Measurements from ENCODE around the gene PPDPF. TPM values are rescaled to one million over a fixed set of nuclear protein-coding genes. Genes with fewer than 3 reads are reported as not detected.

The PPDPF gene
- total RNA-seq, 1 experiment from 2014 or later: 243 TPM

- Histone ChIP-seq H3F3A (ENCODE audit: insufficient read depth, low read depth) (peaks cover 33% of the 10 kb centered on the region; the same call in 1 of the 2 replicates), H4K20me1 (ENCODE audit: insufficient read depth) (no peaks in the 10 kb centered on the region), H3K4me1 (replicated peaks; ENCODE audit: insufficient read depth) (peaks cover 62% of the 10 kb centered on the region), H3K27ac (no peak overlapping the region), H3K79me2 (ENCODE audit: low read depth) (no peaks in the 10 kb centered on the region), H3K36me3 (ENCODE audit: low read depth) (no peaks in the 10 kb centered on the region), H3K27me3 (ENCODE audit: insufficient read depth, low read depth) (no peaks in the 10 kb centered on the region), H3K4me2 (no peak overlapping the region), H2AFZ (no peak overlapping the region), H3K9me2 (ENCODE audit: insufficient read depth) (no peaks in the 10 kb centered on the region), H3K9me3 (ENCODE audit: insufficient read depth, low read depth) (no peaks in the 10 kb centered on the region), H3K4me3 (no peak overlapping the region)
- intact Hi-C loops (cut with micrococcal nuclease; ENCODE audit: unreplicated experiment): no loop called here
- TF ChIP-seq EZH2 (IDR thresholded peaks at IDR 0.05; ENCODE audit: low read depth) (no peak), CTCF (conservative IDR thresholded peaks at IDR 0.05) (no peak)
- ChIA-PET CTCF (no interaction called here), POLR2A (ENCODE audit: unreplicated experiment) (interaction anchor here (0.6 kb wide), 1 partner anchor 434 kb away, joined by 5 read pairs; the partner anchor contains the start of gene PRPF6)
- DNase-seq: no peak
- BruUV-seq (replicated peaks): no TSS peak
Observed at GRCh38 chr20:63546956-63547724, 26.6 kb downstream of the PPDPF start.

- no peak within 1 kb of the TSS for H3K27ac ChIP-seq
- DNase-seq: no peak
- TF ChIP-seq EZH2 (IDR thresholded peaks at IDR 0.05; ENCODE audit: low read depth) (no peak), CTCF (conservative IDR thresholded peaks at IDR 0.05) (no peak)
- CTCF ChIA-PET: no interaction called here
- H3K79me2 ChIP-seq (ENCODE audit: low read depth): no peaks in the 10 kb centered on the region
- no peak within 1 kb of the TSS for H2AFZ ChIP-seq
- no peaks in the 10 kb centered on the region for H4K20me1 ChIP-seq (ENCODE audit: insufficient read depth)
- H3K36me3 ChIP-seq (ENCODE audit: low read depth): no peaks in the 10 kb centered on the region
- peaks cover 40% of the 10 kb centered on the region; the same call in 1 of the 2 replicates for H3F3A ChIP-seq (ENCODE audit: insufficient read depth, low read depth)
- peaks cover 64% of the 10 kb centered on the region for H3K4me1 ChIP-seq (replicated peaks; ENCODE audit: insufficient read depth)
- BruUV-seq (replicated peaks): no TSS peak
- peak within 1 kb of the TSS; percentile 7; the same call in 1 of the 2 replicates for H3K4me2 ChIP-seq
- H3K27me3 ChIP-seq (ENCODE audit: insufficient read depth, low read depth): no peaks in the 10 kb centered on the region
- H3K4me3 ChIP-seq: no peak within 1 kb of the TSS
- H3K9me3 ChIP-seq (ENCODE audit: insufficient read depth, low read depth): no peaks in the 10 kb centered on the region
- intact Hi-C loops (cut with micrococcal nuclease; ENCODE audit: unreplicated experiment): no loop called here
- POLR2A ChIA-PET (ENCODE audit: unreplicated experiment): interaction anchor here (0.6 kb wide), 1 partner anchor 433 kb away, joined by 5 read pairs; the partner anchor contains the start of gene PRPF6
- H3K9me2 ChIP-seq (ENCODE audit: insufficient read depth): no peaks in the 10 kb centered on the region
Observed at GRCh38 chr20:63547725-63548480, 27.3 kb downstream of the PPDPF start, which contains the start of gene SRMS. SRMS (minus strand) TSS chr20:63547749; CDS start chr20:63547463, 286 bp downstream.

- Histone ChIP-seq H3K27ac (no peak overlapping the region), H3K27me3 (ENCODE audit: insufficient read depth, low read depth) (no peaks in the 10 kb centered on the region), H3K36me3 (ENCODE audit: low read depth) (no peaks in the 10 kb centered on the region), H2AFZ (no peak overlapping the region), H3F3A (ENCODE audit: insufficient read depth, low read depth) (peaks cover 39% of the 10 kb centered on the region; the same call in 1 of the 2 replicates), H4K20me1 (ENCODE audit: insufficient read depth) (no peaks in the 10 kb centered on the region), H3K4me2 (peak overlapping the region; percentile 7; the same call in 1 of the 2 replicates), H3K9me2 (ENCODE audit: insufficient read depth) (no peaks in the 10 kb centered on the region), H3K79me2 (ENCODE audit: low read depth) (no peaks in the 10 kb centered on the region), H3K9me3 (ENCODE audit: insufficient read depth, low read depth) (no peaks in the 10 kb centered on the region), H3K4me3 (no peak overlapping the region), H3K4me1 (replicated peaks; ENCODE audit: insufficient read depth) (peaks cover 60% of the 10 kb centered on the region)
- ChIA-PET CTCF (no interaction called here), POLR2A (ENCODE audit: unreplicated experiment) (no interaction called here)
- intact Hi-C loops (cut with micrococcal nuclease; ENCODE audit: unreplicated experiment): no loop called here
- no peak for TF ChIP-seq EZH2 (IDR thresholded peaks at IDR 0.05; ENCODE audit: low read depth)
- TF ChIP-seq CTCF (conservative IDR thresholded peaks at IDR 0.05): no peak
- no TSS peak for BruUV-seq (replicated peaks)
- no peak for DNase-seq
Observed at GRCh38 chr20:63548542-63548941, 28.0 kb downstream of the PPDPF start.

Data from PC-9 (cell line).